Panc1 (cell line): ENCODE data around the gene SLC49A3. TPM values are rescaled to one million over a fixed set of nuclear protein-coding genes. Genes with fewer than 3 reads are reported as not detected.

Source experiments
- ATAC-seq: fragments of 200-7000 bp; cut with Tn5 transposase; 2 replicates; pipeline ENCODE4 v1.9.1; 2020; ENCODE audit warnings: mild to moderate bottlenecking, moderate library complexity
- BruUV-seq: library from RNA; stranded (reverse); fragments of 400-500 nt; replicated peaks from 2 replicates; lab custom pipeline; 2021; lab: Mats Ljungman, UMichigan
- CTCF ChIA-PET: fragments of 300-600 bp; sonication (Branson Sonifier 250); formaldehyde crosslinking; loops from one replicate; lab custom pipeline; 2022; ENCODE audit warnings: antibody characterized with exemption; lab: Charles Lee
- POLR2A ChIA-PET: fragments of 300-600 bp; sonication (Branson Sonifier 250); formaldehyde crosslinking; loops from one replicate; lab custom pipeline; 2022; ENCODE audit warnings: antibody characterized with exemption; lab: Charles Lee
- DNase-seq: peaks from one replicate; pipeline ENCODE4 v3.0.0-alpha.2; 2010; ENCODE audit warnings: low read depth, low spot score
- H3K27ac ChIP-seq: 2 replicates; pipeline ENCODE4 v1.5.1; 2011; ENCODE audit warnings: mild to moderate bottlenecking, low read length, inconsistent platforms
- H3K27me3 ChIP-seq: fragments of 200-500 bp; sonication (Bioruptor generic); 2 replicates; pipeline ENCODE4 v1.6.0; 2014; ENCODE audit warnings: low read length, inconsistent platforms; ENCODE audit not compliant: control insufficient read depth, insufficient read depth
- H3K36me3 ChIP-seq: fragments of 200-500 bp; sonication (Bioruptor generic); 2 replicates; pipeline ENCODE4 v1.5.1; 2014; ENCODE audit warnings: inconsistent platforms, mild to moderate bottlenecking, low read length, moderate library complexity; ENCODE audit not compliant: control insufficient read depth, insufficient read depth
- H3K4me1 ChIP-seq: 2 replicates; pipeline ENCODE4 v1.5.1; 2011; ENCODE audit warnings: inconsistent platforms, mild to moderate bottlenecking, low read length, moderate library complexity; ENCODE audit not compliant: control insufficient read depth, insufficient read depth
- H3K4me3 ChIP-seq, 2 experiments: 2 replicates each; pipeline ENCODE4 v1.5.1; 2011 to 2012; ENCODE audit warnings: low read depth in 2 of 2, low read length in 2 of 2, mild to moderate bottlenecking in 2 of 2, inconsistent platforms in 1 of 2, moderate library complexity in 1 of 2
- H3K9me3 ChIP-seq: fragments of 200-500 bp; sonication (Bioruptor generic); 2 replicates; pipeline ENCODE4 v1.5.1; 2014; ENCODE audit warnings: low read depth, mild to moderate bottlenecking, inconsistent platforms, low read length, moderate library complexity; ENCODE audit not compliant: control insufficient read depth, insufficient read depth
- CTCF ChIP-seq: fragments of 450-650 bp; IDR thresholded peaks from 2 replicates; pipeline ENCODE4 v1.5.1; 2017; ENCODE audit warnings: mild to moderate bottlenecking
- POLR2AphosphoS5 ChIP-seq: IDR thresholded peaks from 2 replicates; pipeline ENCODE4 v1.6.1; 2012; ENCODE audit warnings: mild to moderate bottlenecking, low read depth, low read length, moderate library complexity
- SIN3A ChIP-seq: IDR thresholded peaks from 2 replicates; pipeline ENCODE4 v1.6.1; 2012; ENCODE audit warnings: low read depth, mild to moderate bottlenecking, low read length, moderate library complexity, borderline replicate concordance; ENCODE audit not compliant: insufficient read depth
- TCF7L2 ChIP-seq: IDR thresholded peaks from 2 replicates; pipeline ENCODE4 v1.6.1; 2011; ENCODE audit warnings: mild to moderate bottlenecking, low read depth, low read length, inconsistent platforms
- in situ Hi-C: cut with HindIII; loops from 2 replicates; pipeline ENCODE4 v1.10.0; 2016; ENCODE audit warnings: low sequenced_read_pairs, low pct_unique_long_range_greater_than_20kb
- intact Hi-C: fragments of 100-400 bp; cut with micrococcal nuclease; formaldehyde crosslinking; loops from one replicate; pipeline ENCODE4 v1.10.0; 2022; ENCODE audit not compliant: unreplicated experiment
- total RNA-seq: library from RNA; stranded (reverse); gene quantifications from one replicate; pipeline ENCODE4 v1.2.1, GENCODE V29; 2021; ENCODE audit not compliant: unreplicated experiment
- TF ChIP-seq, protein P1 (sequence below), 2 experiments: IDR thresholded peaks; 2 replicates each; pipeline ENCODE4 v1.6.1; 2011 to 2012; ENCODE audit warnings: low read depth in 2 of 2, control low read depth in 1 of 2, low read length in 1 of 2, mild to moderate bottlenecking in 1 of 2, moderate library complexity in 1 of 2; ENCODE audit not compliant: insufficient read depth in 1 of 2

The SLC49A3 gene
- total RNA-seq, 1 experiment from 2014 or later: 0.62 TPM

DNA sequence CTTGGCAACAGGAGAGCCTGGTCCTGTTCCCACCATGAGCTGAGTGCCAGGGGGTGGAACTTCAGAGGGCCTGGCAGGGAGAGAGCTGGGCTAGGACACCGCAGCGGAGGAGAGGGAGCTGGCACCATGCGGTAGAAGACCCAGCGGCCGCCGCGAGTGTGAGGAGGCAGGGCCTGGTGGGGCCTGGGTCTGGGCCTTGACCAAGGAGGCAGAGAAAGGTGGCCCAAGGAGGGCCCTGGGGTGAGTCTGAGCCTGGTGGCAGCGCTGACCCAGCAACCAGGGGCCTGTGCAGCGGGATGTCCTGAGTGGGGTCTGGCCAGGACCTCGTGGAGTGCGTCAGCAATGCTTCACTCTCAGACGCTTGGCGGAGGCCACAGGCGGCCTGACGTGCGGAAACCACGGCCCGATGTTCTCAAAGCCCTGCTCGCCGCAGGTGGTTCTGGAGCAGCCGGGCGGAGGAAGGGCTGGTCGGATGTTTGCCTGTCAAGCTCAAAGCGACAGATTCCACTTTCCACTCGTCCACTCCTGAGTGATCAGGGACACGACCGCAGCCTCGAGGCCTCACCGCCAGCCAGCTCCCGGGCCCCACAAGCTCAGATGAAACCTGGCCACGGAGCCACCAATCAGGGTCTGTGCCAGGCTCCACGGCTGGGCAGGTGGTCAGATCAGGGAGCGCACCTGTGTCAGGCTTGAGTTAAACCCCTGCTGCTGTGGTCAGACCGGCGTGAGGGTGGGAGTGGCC, 35.7 kb downstream of the SLC49A3 start:
- Histone ChIP-seq H3K4me1 (no peaks in the 10 kb centered on the region), H3K36me3 (no peaks in the 10 kb centered on the region), H3K27ac (no peak overlapping the region), H3K4me3 (no peak overlapping the region), H3K9me3 (no peaks in the 10 kb centered on the region), H3K27me3 (no peaks in the 10 kb centered on the region)
- TF ChIP-seq SIN3A: no peak
- TF ChIP-seq, protein P1, sequence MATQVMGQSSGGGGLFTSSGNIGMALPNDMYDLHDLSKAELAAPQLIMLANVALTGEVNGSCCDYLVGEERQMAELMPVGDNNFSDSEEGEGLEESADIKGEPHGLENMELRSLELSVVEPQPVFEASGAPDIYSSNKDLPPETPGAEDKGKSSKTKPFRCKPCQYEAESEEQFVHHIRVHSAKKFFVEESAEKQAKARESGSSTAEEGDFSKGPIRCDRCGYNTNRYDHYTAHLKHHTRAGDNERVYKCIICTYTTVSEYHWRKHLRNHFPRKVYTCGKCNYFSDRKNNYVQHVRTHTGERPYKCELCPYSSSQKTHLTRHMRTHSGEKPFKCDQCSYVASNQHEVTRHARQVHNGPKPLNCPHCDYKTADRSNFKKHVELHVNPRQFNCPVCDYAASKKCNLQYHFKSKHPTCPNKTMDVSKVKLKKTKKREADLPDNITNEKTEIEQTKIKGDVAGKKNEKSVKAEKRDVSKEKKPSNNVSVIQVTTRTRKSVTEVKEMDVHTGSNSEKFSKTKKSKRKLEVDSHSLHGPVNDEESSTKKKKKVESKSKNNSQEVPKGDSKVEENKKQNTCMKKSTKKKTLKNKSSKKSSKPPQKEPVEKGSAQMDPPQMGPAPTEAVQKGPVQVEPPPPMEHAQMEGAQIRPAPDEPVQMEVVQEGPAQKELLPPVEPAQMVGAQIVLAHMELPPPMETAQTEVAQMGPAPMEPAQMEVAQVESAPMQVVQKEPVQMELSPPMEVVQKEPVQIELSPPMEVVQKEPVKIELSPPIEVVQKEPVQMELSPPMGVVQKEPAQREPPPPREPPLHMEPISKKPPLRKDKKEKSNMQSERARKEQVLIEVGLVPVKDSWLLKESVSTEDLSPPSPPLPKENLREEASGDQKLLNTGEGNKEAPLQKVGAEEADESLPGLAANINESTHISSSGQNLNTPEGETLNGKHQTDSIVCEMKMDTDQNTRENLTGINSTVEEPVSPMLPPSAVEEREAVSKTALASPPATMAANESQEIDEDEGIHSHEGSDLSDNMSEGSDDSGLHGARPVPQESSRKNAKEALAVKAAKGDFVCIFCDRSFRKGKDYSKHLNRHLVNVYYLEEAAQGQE (IDR thresholded peaks at IDR 0.05; ENCODE audit: insufficient read depth in 1 of 2, low read depth in 2 of 2, low read length in 1 of 2): no peak
- TF ChIP-seq TCF7L2: no peak
- no peak for TF ChIP-seq POLR2AphosphoS5
- no peak for TF ChIP-seq CTCF
- POLR2A ChIA-PET: no interaction called here
- no peak for DNase-seq
- CTCF ChIA-PET: no interaction called here
- BruUV-seq: no TSS peak
- intact Hi-C loops (no loop called here), in situ Hi-C loops (no loop called here)
- ATAC-seq: no peak

GRCh38 chr4:651884-652642, 36.9 kb downstream of the SLC49A3 start:
- no peaks in the 10 kb centered on the region for H3K36me3 ChIP-seq
- no peak overlapping the region for H3K4me3 ChIP-seq
- in situ Hi-C loops: no loop called here

More at GRCh38 chr4:651884-652642, 36.9 kb downstream of the SLC49A3 start:
- no TSS peak for BruUV-seq
- H3K27ac ChIP-seq: no peak overlapping the region
- H3K27me3 ChIP-seq: no peaks in the 10 kb centered on the region
- intact Hi-C loops: no loop called here
- H3K4me1 ChIP-seq: no peaks in the 10 kb centered on the region
- ChIA-PET CTCF (no interaction called here), POLR2A (no interaction called here)
- H3K9me3 ChIP-seq: no peaks in the 10 kb centered on the region
- ATAC-seq (no peak), DNase-seq (no peak)
- TF ChIP-seq TCF7L2: no peak
- no peak for TF ChIP-seq CTCF
- no peak for TF ChIP-seq POLR2AphosphoS5
- TF ChIP-seq, protein P1 (IDR thresholded peaks at IDR 0.05; ENCODE audit: insufficient read depth in 1 of 2, low read depth in 2 of 2, low read length in 1 of 2): no peak
- TF ChIP-seq SIN3A: no peak
